ENCODE measurements around the gene RO60. TPM values are rescaled to one million over a fixed set of nuclear protein-coding genes. Genes with fewer than 3 reads are reported as not detected.

Gene RO60
- total RNA-seq, 1 experiment from 2014 or later: 86.4 TPM

DNA sequence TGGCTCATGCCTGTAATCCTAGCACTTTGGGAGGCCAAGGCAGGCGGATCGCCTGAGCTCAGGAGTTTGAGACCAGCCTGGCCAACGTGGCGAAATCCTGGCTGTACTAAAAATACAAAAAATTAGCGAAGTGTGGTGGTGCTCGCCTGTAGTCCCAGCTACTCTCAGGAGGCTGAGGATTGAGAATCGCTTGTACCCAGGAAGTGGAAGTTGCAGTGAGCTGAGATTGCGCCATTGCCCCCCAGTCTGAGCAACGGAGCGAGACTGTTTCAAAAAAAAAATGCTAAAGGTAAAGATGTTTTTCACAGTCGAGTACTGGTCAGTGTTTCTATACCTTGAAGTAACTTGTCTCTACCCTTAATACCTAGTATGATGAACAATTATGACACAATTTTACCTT lies 34.7 kb downstream of the RO60 start (continued):
- TF ChIP-seq ZNF232 (CRISPR knock-in tag; IDR thresholded peaks at IDR 0.05): no peak
- TF ChIP-seq RELA (CRISPR knock-in tag; IDR thresholded peaks at IDR 0.05; ENCODE audit: borderline replicate concordance): no peak

DNA sequence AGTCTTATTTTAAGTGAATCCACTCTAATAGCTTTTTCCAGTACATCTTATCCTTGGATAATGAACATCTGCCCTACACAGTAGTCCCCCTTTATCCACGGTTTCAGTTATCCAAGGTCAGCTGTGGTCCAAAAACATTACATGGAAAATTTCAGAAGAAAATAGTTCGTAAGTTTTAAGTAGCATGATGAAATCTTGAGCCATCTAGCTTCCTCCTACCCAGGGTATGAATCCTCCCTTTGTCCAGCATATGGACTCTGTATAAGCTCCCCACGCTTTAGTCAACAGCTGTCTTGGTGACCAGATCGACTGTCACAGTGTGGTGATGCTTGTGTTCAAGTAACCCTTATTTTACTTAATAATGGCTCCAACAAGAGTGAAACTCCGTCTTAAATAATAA lies 43.2 kb downstream of the RO60 start:
- Mint-ChIP-seq H3K27ac (no peak overlapping the region), H3K9me3 (no peaks in the 10 kb centered on the region), H3K4me3 (no peak overlapping the region), H3K36me3 (no peaks in the 10 kb centered on the region), H3K27me3 (ENCODE audit: low read depth) (peaks cover 17% of the 10 kb centered on the region), H3K4me1 (peaks cover 15% of the 10 kb centered on the region)
- POLR2A ChIA-PET: no interaction called here
- TF ChIP-seq JUN (CRISPR knock-in tag; IDR thresholded peaks at IDR 0.05): no peak
- peak; percentile 74 for TF ChIP-seq GABPB1 (CRISPR knock-in tag; IDR thresholded peaks at IDR 0.05)
- DNase-seq (ENCODE audit: low spot score): no peak
- ATAC-seq: no peak
- CTCF ChIA-PET: no interaction called here

DNA sequence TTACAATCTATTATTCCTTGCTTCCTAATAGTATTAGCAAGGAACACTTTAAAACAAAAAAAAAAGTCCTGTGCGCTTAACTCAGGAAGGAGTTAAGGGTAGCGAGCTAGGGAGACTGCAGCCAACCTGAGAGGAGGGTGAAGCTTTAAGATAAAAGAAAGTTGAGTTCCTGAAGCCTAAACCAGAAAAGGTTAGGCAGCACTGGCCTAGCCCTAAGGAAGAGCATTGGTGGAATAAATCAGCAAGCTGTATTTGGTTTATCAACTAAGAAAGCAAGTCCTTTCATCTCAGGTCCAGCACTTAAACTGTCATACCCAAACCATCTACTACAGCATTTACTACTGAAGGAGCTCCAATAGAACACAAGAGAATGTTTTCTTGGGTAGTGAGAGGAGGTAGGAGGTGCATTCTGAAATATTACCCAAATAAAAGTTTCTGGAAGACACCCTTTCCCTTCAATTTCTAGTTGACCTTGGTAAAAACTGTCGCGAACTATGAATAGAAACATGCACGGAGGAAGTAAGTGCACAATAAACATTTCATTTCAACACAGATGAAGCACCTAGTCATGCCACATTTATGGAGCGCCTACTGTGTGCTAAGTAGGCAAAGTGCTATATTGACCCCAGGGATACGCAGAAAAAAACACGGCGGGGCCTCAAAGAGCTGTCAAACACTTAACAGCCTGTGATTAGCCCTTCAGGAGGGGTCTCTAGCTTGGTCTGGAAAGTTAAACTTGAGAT lies 44.5 kb downstream of the RO60 start:
- H3K4me1 Mint-ChIP-seq: peaks cover 15% of the 10 kb centered on the region
- H3K9me3 Mint-ChIP-seq: no peaks in the 10 kb centered on the region
- H3K27ac Mint-ChIP-seq: no peak overlapping the region
- no peak for ATAC-seq
- peaks cover 17% of the 10 kb centered on the region for H3K27me3 Mint-ChIP-seq (ENCODE audit: low read depth)
- H3K4me3 Mint-ChIP-seq: peak overlapping the region; percentile 82
- POLR2A ChIA-PET: interaction anchor here (1.4 to 2.1 kb wide), 5 partner anchors 9 to 45 kb away, joined by 3 to 15 read pairs (median 9); partner anchors contain the start of genes CDC73, RO60 and UCHL5
- CTCF ChIA-PET: interaction anchor here (1.3 to 2.5 kb wide), 4 partner anchors 16 to 39 kb away, joined by 3 to 13 read pairs (median 6); partner anchors contain the start of gene CDC73
- no peak for TF ChIP-seq ATF1 (CRISPR knock-in tag; IDR thresholded peaks at IDR 0.05)
- TF ChIP-seq, protein P1, sequence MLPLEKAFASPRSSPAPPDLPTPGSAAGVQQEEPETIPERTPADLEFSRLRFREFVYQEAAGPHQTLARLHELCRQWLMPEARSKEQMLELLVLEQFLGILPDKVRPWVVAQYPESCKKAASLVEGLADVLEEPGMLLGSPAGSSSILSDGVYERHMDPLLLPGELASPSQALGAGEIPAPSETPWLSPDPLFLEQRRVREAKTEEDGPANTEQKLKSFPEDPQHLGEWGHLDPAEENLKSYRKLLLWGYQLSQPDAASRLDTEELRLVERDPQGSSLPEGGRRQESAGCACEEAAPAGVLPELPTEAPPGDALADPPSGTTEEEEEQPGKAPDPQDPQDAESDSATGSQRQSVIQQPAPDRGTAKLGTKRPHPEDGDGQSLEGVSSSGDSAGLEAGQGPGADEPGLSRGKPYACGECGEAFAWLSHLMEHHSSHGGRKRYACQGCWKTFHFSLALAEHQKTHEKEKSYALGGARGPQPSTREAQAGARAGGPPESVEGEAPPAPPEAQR (CRISPR knock-in tag; IDR thresholded peaks at IDR 0.05): no peak
- TF ChIP-seq HMGA2 (CRISPR knock-in tag; IDR thresholded peaks at IDR 0.05): no peak
- no peak for TF ChIP-seq ZNF121 (CRISPR knock-in tag; IDR thresholded peaks at IDR 0.05)
- TF ChIP-seq FOXJ3 (CRISPR knock-in tag; IDR thresholded peaks at IDR 0.05; ENCODE audit: borderline replicate concordance): no peak
- TF ChIP-seq, protein P2, sequence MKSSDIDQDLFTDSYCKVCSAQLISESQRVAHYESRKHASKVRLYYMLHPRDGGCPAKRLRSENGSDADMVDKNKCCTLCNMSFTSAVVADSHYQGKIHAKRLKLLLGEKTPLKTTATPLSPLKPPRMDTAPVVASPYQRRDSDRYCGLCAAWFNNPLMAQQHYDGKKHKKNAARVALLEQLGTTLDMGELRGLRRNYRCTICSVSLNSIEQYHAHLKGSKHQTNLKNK (CRISPR knock-in tag; IDR thresholded peaks at IDR 0.05): no peak
- TF ChIP-seq NFATC4 (CRISPR knock-in tag; IDR thresholded peaks at IDR 0.05): no peak
- TF ChIP-seq, protein P3, sequence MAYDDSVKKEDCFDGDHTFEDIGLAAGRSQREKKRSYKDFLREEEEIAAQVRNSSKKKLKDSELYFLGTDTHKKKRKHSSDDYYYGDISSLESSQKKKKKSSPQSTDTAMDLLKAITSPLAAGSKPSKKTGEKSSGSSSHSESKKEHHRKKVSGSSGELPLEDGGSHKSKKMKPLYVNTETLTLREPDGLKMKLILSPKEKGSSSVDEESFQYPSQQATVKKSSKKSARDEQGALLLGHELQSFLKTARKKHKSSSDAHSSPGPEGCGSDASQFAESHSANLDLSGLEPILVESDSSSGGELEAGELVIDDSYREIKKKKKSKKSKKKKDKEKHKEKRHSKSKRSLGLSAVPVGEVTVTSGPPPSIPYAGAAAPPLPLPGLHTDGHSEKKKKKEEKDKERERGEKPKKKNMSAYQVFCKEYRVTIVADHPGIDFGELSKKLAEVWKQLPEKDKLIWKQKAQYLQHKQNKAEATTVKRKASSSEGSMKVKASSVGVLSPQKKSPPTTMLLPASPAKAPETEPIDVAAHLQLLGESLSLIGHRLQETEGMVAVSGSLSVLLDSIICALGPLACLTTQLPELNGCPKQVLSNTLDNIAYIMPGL (CRISPR knock-in tag; IDR thresholded peaks at IDR 0.05): no peak
- TF ChIP-seq MYBL2 (CRISPR knock-in tag; IDR thresholded peaks at IDR 0.05): no peak
- no peak for TF ChIP-seq JAZF1 (CRISPR knock-in tag; IDR thresholded peaks at IDR 0.05)
- no peak for TF ChIP-seq JUN (CRISPR knock-in tag; IDR thresholded peaks at IDR 0.05)
- TF ChIP-seq, protein P4, sequence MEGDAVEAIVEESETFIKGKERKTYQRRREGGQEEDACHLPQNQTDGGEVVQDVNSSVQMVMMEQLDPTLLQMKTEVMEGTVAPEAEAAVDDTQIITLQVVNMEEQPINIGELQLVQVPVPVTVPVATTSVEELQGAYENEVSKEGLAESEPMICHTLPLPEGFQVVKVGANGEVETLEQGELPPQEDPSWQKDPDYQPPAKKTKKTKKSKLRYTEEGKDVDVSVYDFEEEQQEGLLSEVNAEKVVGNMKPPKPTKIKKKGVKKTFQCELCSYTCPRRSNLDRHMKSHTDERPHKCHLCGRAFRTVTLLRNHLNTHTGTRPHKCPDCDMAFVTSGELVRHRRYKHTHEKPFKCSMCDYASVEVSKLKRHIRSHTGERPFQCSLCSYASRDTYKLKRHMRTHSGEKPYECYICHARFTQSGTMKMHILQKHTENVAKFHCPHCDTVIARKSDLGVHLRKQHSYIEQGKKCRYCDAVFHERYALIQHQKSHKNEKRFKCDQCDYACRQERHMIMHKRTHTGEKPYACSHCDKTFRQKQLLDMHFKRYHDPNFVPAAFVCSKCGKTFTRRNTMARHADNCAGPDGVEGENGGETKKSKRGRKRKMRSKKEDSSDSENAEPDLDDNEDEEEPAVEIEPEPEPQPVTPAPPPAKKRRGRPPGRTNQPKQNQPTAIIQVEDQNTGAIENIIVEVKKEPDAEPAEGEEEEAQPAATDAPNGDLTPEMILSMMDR (IDR thresholded peaks at IDR 0.05): no peak
- TF ChIP-seq MXD4 (CRISPR knock-in tag; IDR thresholded peaks at IDR 0.05; ENCODE audit: borderline replicate concordance): no peak
- TF ChIP-seq, protein P5, sequence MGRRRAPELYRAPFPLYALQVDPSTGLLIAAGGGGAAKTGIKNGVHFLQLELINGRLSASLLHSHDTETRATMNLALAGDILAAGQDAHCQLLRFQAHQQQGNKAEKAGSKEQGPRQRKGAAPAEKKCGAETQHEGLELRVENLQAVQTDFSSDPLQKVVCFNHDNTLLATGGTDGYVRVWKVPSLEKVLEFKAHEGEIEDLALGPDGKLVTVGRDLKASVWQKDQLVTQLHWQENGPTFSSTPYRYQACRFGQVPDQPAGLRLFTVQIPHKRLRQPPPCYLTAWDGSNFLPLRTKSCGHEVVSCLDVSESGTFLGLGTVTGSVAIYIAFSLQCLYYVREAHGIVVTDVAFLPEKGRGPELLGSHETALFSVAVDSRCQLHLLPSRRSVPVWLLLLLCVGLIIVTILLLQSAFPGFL (CRISPR knock-in tag; IDR thresholded peaks at IDR 0.05; ENCODE audit: borderline replicate concordance): no peak
- TF ChIP-seq, protein P6, sequence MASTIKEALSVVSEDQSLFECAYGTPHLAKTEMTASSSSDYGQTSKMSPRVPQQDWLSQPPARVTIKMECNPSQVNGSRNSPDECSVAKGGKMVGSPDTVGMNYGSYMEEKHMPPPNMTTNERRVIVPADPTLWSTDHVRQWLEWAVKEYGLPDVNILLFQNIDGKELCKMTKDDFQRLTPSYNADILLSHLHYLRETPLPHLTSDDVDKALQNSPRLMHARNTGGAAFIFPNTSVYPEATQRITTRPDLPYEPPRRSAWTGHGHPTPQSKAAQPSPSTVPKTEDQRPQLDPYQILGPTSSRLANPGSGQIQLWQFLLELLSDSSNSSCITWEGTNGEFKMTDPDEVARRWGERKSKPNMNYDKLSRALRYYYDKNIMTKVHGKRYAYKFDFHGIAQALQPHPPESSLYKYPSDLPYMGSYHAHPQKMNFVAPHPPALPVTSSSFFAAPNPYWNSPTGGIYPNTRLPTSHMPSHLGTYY (CRISPR knock-in tag; IDR thresholded peaks at IDR 0.05): no peak
- TF ChIP-seq ZNF416 (CRISPR knock-in tag; IDR thresholded peaks at IDR 0.05): no peak
- no peak for TF ChIP-seq PRRX2 (CRISPR knock-in tag; IDR thresholded peaks at IDR 0.05)
- TF ChIP-seq, protein P7, sequence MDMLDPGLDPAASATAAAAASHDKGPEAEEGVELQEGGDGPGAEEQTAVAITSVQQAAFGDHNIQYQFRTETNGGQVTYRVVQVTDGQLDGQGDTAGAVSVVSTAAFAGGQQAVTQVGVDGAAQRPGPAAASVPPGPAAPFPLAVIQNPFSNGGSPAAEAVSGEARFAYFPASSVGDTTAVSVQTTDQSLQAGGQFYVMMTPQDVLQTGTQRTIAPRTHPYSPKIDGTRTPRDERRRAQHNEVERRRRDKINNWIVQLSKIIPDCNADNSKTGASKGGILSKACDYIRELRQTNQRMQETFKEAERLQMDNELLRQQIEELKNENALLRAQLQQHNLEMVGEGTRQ (CRISPR knock-in tag; IDR thresholded peaks at IDR 0.05): no peak
- no peak for DNase-seq (ENCODE audit: low spot score)
- H3K36me3 Mint-ChIP-seq: no peaks in the 10 kb centered on the region
